GM13976 (cell line): ENCODE measurements around the gene S100A14.

ENCODE experiments used
- DNase-seq: peaks from one replicate; pipeline ENCODE4 v3.0.0; 2012; ENCODE audit warnings: low spot score
- CTCF ChIP-seq: IDR thresholded peaks from 2 replicates; pipeline ENCODE4 v1.5.1; 2012; ENCODE audit warnings: borderline replicate concordance, mild to moderate bottlenecking; ENCODE audit not compliant: insufficient read depth; ENCODE audit errors: extremely low read depth, missing control alignments, control extremely low read depth
- in situ Hi-C: fragments of 300-500 bp; cut with MboI; formaldehyde crosslinking; loops from one replicate; pipeline ENCODE4 v1.12.0; 2022; ENCODE audit warnings: low sequenced_read_pairs, mixed read lengths, inconsistent platforms; ENCODE audit not compliant: unreplicated experiment

S100A14 gene

GRCh38 chr1:153658400-153659174 is 42.5 kb upstream of the S100A14 start, which contains the start of gene SNAPIN:
Gene SNAPIN, plus strand, starts transcription at chr1:153658703. Its CDS starts 41 bp downstream, at chr1:153658744.
- DNase-seq, result peak; percentile 94
- in situ Hi-C loops, result no loop called here
- no peak for TF ChIP-seq CTCF

GRCh38 chr1:153655333-153655732 is 39.2 kb upstream of the S100A14 start:
- DNase-seq, result no peak
- in situ Hi-C loops, result no loop called here
- TF ChIP-seq CTCF, result no peak

- no peak for TF ChIP-seq CTCF
- in situ Hi-C loops, result no loop called here
- no peak for DNase-seq
These were observed 36.8 kb upstream of the S100A14 start for GRCh38 chr1:153652805-153653500.

- TF ChIP-seq CTCF, result no peak
- no peak for DNase-seq
These were observed 35.6 kb upstream of the S100A14 start for GRCh38 chr1:153651771-153652170.

GRCh38 chr1:153649863-153650235 is 33.7 kb upstream of the S100A14 start:
- no peak for TF ChIP-seq CTCF
- in situ Hi-C loops, result no loop called here
- no peak for DNase-seq

More at GRCh38 chr1:153651771-153652170, 35.6 kb upstream of the S100A14 start:
- in situ Hi-C loops, result no loop called here

- no peak for TF ChIP-seq CTCF
- in situ Hi-C loops, result no loop called here
- DNase-seq, result no peak
These were observed 33.2 kb upstream of the S100A14 start for GRCh38 chr1:153649137-153649862.
